Pancreas (tissue), 10 donors: ENCODE data around the gene RBMS1. TPM values are rescaled to one million over a fixed set of nuclear protein-coding genes. Genes with fewer than 3 reads are reported as not detected.

Experiments used
- ATAC-seq, 4 donors: fragments of 200-7000 bp; cut with Tn5 transposase; one replicate each; pipeline versions ENCODE4 v1.8.0 to v1.9.1; 2020; ENCODE audit warnings: mild to moderate bottlenecking in 4 of 4, moderate library complexity in 4 of 4
- DNase-seq, 6 donors: peaks; one replicate each; pipeline ENCODE4 v3.0.0-alpha.2; 2020
- FAIRE-seq: peaks from 2 replicates; lab custom pipeline; 2012; peaks lifted over from hg19 to GRCh38; lab: Jason Lieb, UNC
- H3K27ac ChIP-seq, 4 donors: fragments of 200-600 bp; sonication (generic); 1 replicate in 3 of 4; 2 replicates in 1 of 4; pipeline versions ENCODE4 v1.5.0 to v1.8.0; 2020
- H3K27me3 ChIP-seq, 4 donors: fragments of 200-600 bp; one replicate each; pipeline ENCODE4 v1.8.0; 2021
- H3K36me3 ChIP-seq, 3 donors: fragments of 200-600 bp; sonication (generic) in 1 of 3; one replicate each; pipeline versions ENCODE4 v1.5.0 to v1.8.0; 2020 to 2021
- H3K4me1 ChIP-seq, 3 donors: fragments of 200-600 bp; one replicate each; pipeline ENCODE4 v1.8.0; 2021
- H3K4me3 ChIP-seq, 4 donors: fragments of 200-600 bp; sonication (generic) in 2 of 4; one replicate each; pipeline versions ENCODE4 v1.5.0 to v1.8.0; 2020 to 2021
- H3K9me3 ChIP-seq, 4 donors: fragments of 200-600 bp; one replicate each; pipeline ENCODE4 v1.8.0; 2021
- WGBS, 2 donors: extraction: QIAGEN DNeasy Blood & Tissue Kit; methylation state at CpG; one replicate each; pipeline ENCODE4 v1.1.7; 2013; 5-methylcytosine and 5-hydroxymethylcytosine counted together
- intact Hi-C, 3 donors: fragments of 100-400 bp; cut with DNase I; formaldehyde crosslinking; loops; one replicate each; pipeline versions ENCODE4 v1.11.1 to v1.14.2; 2022
- polyA plus RNA-seq, 2 donors: library from polyadenylated mRNA; stranded (reverse); fragments of 200-250 nt; gene quantifications; one replicate each; pipeline ENCODE4 v1.2.3, GENCODE V29; 2013
- total RNA-seq, 6 donors: library from RNA; stranded (reverse); fragmentation: NEBNext Ultra II Directional in 4 of 6; extraction: Animal tissue kit (Norgen Biotek cat#: 25700) in 4 of 6; gene quantifications; one replicate each; pipeline versions ENCODE4 v1.2.1 to v1.2.4, GENCODE V29; 2021 to 2023
- TF ChIP-seq, protein P1 (sequence below), 4 donors: fragments of 200-600 bp; sonication (generic) in 3 of 4; IDR thresholded peaks; one replicate each; pipeline versions ENCODE4 v1.5.0 to v1.8.0; 2021; ENCODE audit warnings: antibody characterized with exemption in 4 of 4
- donor health status: healthy with polysubstance abuse.
- donor health status: DM: no; HTN: no; CAD: no; lungs with moderate emphysema.
- donor health status: DM: no; HTN: no; CAD: no.
- donor health status: control.
- donor health status: control.
- donor health status: Bipolar disorder and iron deficiency.
- donor health status: DM: yes; HTN: yes; CAD: no.
- donor health status: DM: no; HTN: no; CAD: no.
- donor health status: DM: no; HTN: no; CAD: no.
- donor health status: DM: yes; HTN: yes; CAD: no.

Gene RBMS1
- total and polyA plus RNA-seq, 8 donors: 6.3 to 26.1 (median 8.7) TPM

DNA sequence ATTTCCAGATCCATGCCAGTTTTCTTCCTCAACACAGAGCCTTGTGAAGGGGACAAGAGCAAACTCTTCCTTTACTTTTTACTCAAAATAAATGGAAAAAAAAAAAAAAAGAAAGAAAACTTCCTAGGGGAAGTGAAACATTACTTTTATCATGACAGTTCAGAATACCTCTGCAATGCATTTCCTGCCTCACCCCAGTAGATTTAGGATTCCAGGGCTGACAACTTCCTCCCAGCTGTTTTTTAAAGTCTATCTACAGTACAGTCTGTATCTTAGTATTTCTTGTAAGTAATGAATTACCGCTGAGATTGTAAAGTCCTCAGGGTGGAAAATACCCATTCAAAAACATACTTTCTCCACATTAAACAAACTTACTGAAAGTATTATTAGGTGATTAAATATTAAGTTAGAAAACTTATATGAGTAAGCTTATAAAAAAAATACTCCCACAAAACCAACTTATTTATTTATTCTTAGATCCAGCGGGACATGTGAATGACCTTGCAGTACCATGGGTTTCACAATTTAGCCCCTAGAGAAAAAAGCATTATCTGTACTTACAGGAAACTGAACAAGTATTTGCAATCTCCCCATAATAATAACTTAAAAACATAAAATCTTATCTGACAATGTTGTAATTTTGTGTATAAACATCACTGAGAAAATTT, 117.7 kb downstream of the RBMS1 start:
- no peak overlapping the region for H3K27ac ChIP-seq
- peak; percentile 17 for FAIRE-seq
- ATAC-seq: peak in 3 of 4 donors; percentile 45 to 50 (median 50)
- H3K9me3 ChIP-seq: no peaks in the 10 kb centered on the region
- no peaks in the 10 kb centered on the region for H3K27me3 ChIP-seq
- TF ChIP-seq, protein P1, sequence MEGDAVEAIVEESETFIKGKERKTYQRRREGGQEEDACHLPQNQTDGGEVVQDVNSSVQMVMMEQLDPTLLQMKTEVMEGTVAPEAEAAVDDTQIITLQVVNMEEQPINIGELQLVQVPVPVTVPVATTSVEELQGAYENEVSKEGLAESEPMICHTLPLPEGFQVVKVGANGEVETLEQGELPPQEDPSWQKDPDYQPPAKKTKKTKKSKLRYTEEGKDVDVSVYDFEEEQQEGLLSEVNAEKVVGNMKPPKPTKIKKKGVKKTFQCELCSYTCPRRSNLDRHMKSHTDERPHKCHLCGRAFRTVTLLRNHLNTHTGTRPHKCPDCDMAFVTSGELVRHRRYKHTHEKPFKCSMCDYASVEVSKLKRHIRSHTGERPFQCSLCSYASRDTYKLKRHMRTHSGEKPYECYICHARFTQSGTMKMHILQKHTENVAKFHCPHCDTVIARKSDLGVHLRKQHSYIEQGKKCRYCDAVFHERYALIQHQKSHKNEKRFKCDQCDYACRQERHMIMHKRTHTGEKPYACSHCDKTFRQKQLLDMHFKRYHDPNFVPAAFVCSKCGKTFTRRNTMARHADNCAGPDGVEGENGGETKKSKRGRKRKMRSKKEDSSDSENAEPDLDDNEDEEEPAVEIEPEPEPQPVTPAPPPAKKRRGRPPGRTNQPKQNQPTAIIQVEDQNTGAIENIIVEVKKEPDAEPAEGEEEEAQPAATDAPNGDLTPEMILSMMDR (IDR thresholded peaks at IDR 0.05): no peak
- H3K4me1 ChIP-seq: peaks cover 0 to 30% (median 7%) of the 10 kb centered on the region in 3 donors
- no peak overlapping the region for H3K4me3 ChIP-seq
- intact Hi-C loops: no loop called here
- WGBS, 2 donors: 64 to 72% methylated on average over 2 of the region's 2 CpGs
- H3K36me3 ChIP-seq: no peaks in the 10 kb centered on the region
- DNase-seq: no peak

DNA sequence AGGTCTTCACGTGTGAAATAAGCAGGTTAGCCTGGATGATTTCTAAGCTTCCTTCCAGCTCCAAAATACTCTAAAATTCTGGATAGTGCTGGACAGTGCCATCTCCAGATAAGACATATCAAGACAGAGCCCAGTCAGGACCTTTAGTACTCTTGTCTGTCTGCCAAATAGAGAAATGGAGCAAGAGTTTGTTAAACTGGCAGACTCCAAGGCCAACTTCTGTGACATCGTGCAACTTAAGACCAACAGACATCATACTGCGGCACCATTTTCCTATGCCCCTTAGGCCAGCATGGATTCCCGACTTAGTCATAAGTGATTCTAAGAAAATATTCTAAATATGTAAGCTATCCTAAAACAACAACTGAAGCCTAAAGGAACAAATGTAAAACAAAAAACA, 118.6 kb downstream of the RBMS1 start:
- TF ChIP-seq, protein P1 (IDR thresholded peaks at IDR 0.05): no peak
- FAIRE-seq (no peak), DNase-seq (no peak), ATAC-seq (no peak)
- no peaks in the 10 kb centered on the region for H3K36me3 ChIP-seq
- H3K9me3 ChIP-seq: no peaks in the 10 kb centered on the region
- H3K27me3 ChIP-seq: no peaks in the 10 kb centered on the region
- H3K4me3 ChIP-seq: no peak overlapping the region
- H3K27ac ChIP-seq: no peak overlapping the region
- H3K4me1 ChIP-seq: peaks cover 0 to 31% (median 6%) of the 10 kb centered on the region in 3 donors
- 80 to 85% methylated on average over 4 of the region's 4 CpGs for WGBS, 2 donors
- intact Hi-C loops: no loop called here

DNA sequence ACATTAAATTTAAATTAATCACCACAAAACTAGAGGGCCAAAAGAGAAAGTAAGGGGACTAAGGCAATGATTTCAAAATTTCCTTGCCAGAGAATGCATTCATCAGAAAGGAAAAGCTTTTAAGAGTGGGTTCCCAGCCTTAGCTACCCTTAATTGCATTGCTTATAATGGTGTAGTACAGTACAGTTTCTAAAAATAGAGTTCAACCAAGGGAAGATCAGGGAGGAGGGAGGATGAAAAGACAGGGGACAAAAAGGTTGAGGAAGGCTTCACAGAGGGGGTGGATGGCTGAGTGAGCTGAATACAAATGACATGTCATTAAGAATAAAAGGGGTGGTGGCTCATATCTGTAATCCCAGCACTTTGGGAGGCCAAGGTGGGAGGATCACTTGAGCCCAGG, 119.9 kb downstream of the RBMS1 start:
- ATAC-seq (no peak), FAIRE-seq (no peak), DNase-seq (no peak)
- TF ChIP-seq, protein P1 (IDR thresholded peaks at IDR 0.05): no peak
- intact Hi-C loops: no loop called here
- no peaks in the 10 kb centered on the region for H3K36me3 ChIP-seq
- peaks cover 0 to 36% (median 15%) of the 10 kb centered on the region in 3 donors for H3K4me1 ChIP-seq
- no peak overlapping the region for H3K4me3 ChIP-seq
- no peaks in the 10 kb centered on the region for H3K9me3 ChIP-seq
- H3K27me3 ChIP-seq: no peaks in the 10 kb centered on the region
- no peak overlapping the region for H3K27ac ChIP-seq

DNA sequence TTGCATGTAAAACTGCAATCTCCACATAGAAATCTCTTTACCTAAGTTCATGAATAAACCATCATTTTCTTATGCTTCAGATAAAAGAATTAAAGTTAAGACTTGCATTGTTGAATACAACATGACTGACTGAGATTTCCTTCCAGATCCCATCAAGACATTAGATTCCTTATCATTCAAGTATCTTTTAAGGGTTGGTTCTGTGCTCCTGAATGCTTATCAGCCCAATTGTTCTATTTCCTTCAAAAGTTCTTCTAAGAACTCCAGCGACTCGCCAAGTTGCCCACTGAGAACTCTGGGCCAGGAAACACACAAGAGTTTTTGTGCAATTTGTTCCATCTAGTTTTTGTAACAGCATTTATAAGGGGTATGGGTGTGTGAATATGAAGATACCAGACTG, 120.3 kb downstream of the RBMS1 start:
- ATAC-seq: no peak
- H3K4me1 ChIP-seq: peaks cover 0 to 36% (median 15%) of the 10 kb centered on the region in 3 donors
- no peak for FAIRE-seq
- H3K27me3 ChIP-seq: no peaks in the 10 kb centered on the region
- H3K27ac ChIP-seq: no peak overlapping the region
- WGBS, 2 donors: 90 to 100% methylated on average over 2 of the region's 2 CpGs
- H3K36me3 ChIP-seq: no peaks in the 10 kb centered on the region
- no peaks in the 10 kb centered on the region for H3K9me3 ChIP-seq
- H3K4me3 ChIP-seq: no peak overlapping the region
- intact Hi-C loops: no loop called here
- TF ChIP-seq, protein P1 (IDR thresholded peaks at IDR 0.05): no peak
- DNase-seq: no peak

DNA sequence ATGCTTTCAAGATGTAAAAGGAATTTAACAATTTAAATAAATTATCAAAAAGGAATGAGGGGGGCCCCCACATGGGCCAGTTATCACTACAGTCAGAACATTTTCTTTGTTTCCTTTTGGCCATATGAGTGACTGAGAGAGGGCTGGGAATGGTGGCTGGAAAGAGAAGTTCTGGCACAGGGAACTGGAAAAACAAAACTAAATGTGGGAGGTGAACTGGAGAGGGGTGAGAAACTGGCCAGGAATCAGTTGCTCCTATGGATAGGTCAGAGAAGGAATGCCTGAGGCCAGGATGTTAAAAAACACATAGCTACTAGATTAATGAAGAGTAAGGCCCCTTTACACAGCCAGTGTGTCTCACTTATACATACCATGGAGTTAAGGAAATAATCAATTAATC, 121.0 kb downstream of the RBMS1 start:
- H3K4me3 ChIP-seq: no peak overlapping the region
- TF ChIP-seq, protein P1 (IDR thresholded peaks at IDR 0.05): no peak
- ATAC-seq (no peak), FAIRE-seq (no peak), DNase-seq (no peak)
- peaks cover 0 to 42% (median 19%) of the 10 kb centered on the region in 3 donors for H3K4me1 ChIP-seq
- intact Hi-C loops: no loop called here
- H3K27me3 ChIP-seq: no peaks in the 10 kb centered on the region
- H3K27ac ChIP-seq: no peak overlapping the region
- H3K36me3 ChIP-seq: no peaks in the 10 kb centered on the region
- H3K9me3 ChIP-seq: no peaks in the 10 kb centered on the region
